Testis (tissue), 3 donors: ENCODE measurements around the gene CADPS. TPM values are rescaled to one million over a fixed set of nuclear protein-coding genes. Genes with fewer than 3 reads are reported as not detected.

Experiments
- DNase-seq: peaks from one replicate; pipeline ENCODE4 v3.0.0-alpha.2; 2019
- H3K27ac ChIP-seq, 2 donors: fragments of 200-600 bp; sonication (generic); one replicate each; pipeline ENCODE4 v1.5.1; 2019
- H3K27me3 ChIP-seq: fragments of 200-600 bp; sonication (generic); one replicate; pipeline ENCODE4 v1.5.1; 2019
- H3K36me3 ChIP-seq: fragments of 200-600 bp; sonication (generic); one replicate; pipeline ENCODE4 v1.5.1; 2017; ENCODE audit warnings: low read depth; ENCODE audit errors: missing control alignments
- H3K4me1 ChIP-seq: fragments of 200-600 bp; sonication (generic); one replicate; pipeline ENCODE4 v1.5.1; 2019
- H3K4me3 ChIP-seq, 2 donors: fragments of 200-600 bp; sonication (generic); one replicate each; pipeline ENCODE4 v1.5.1; 2017 to 2019
- H3K9me3 ChIP-seq: fragments of 200-600 bp; sonication (generic); one replicate; pipeline ENCODE4 v1.5.1; 2017
- CTCF ChIP-seq, 3 experiments: fragments of 450-650 bp in 2 of 3; fragments of 200-600 bp in 1 of 3; sonication (generic) in 1 of 3; IDR thresholded peaks; one replicate each; pipeline ENCODE4 v1.5.1; 2016 to 2019; ENCODE audit warnings: antibody characterized with exemption in 3 of 3, mild to moderate bottlenecking in 2 of 3, moderate library complexity in 1 of 3
- POLR2A ChIP-seq: fragments of 450-650 bp; IDR thresholded peaks from one replicate; pipeline ENCODE4 v1.6.1; 2017; ENCODE audit warnings: antibody characterized with exemption, mild to moderate bottlenecking, moderate library complexity
- WGBS, 2 donors: methylation state at CpG; one replicate each; pipeline ENCODE4 v1.1.5; 2018; 5-methylcytosine and 5-hydroxymethylcytosine counted together
- intact Hi-C: fragments of 100-400 bp; cut with DNase I; formaldehyde crosslinking; loops from one replicate; pipeline ENCODE4 v1.15.1; 2023; ENCODE audit warnings: low total_unique reads
- polyA plus RNA-seq: library from polyadenylated mRNA; stranded (reverse); fragments of 350-450 nt; fragmentation: Illumina TruSeq; extraction: RNeasy Lipid Tissue Mini Kit (QIAGEN cat#74804); gene quantifications from one replicate; pipeline ENCODE4 v1.2.3, GENCODE V29; 2014; ENCODE audit warnings: low read depth, low replicate concordance; ENCODE audit not compliant: insufficient read depth
- total RNA-seq, 2 donors: library from RNA; depleted of rRNA; stranded (reverse); fragments of >200 nt; gene quantifications; one replicate each; pipeline ENCODE4 v1.2.3, GENCODE V29; 2016

Gene CADPS
- total and polyA plus RNA-seq, 3 donors from 2014 or later, result 8.6 to 56.4 (median 21.6) TPM

GRCh38 chr3:62898530-62899496 lies 23.6 kb upstream of the CADPS start:
- DNase-seq, result no peak
- Histone ChIP-seq H3K4me1 (no peaks in the 10 kb centered on the region), H3K36me3 (no peaks in the 10 kb centered on the region), H3K9me3 (no peaks in the 10 kb centered on the region), H3K27me3 (no peaks in the 10 kb centered on the region), H3K27ac (no peak overlapping the region), H3K4me3 (no peak overlapping the region)
- 63 to 68% methylated on average over 2 of the region's 2 CpGs for WGBS, 2 donors
- intact Hi-C loops, result no loop called here
- TF ChIP-seq CTCF (IDR thresholded peaks at IDR 0.05), result no peak

DNA sequence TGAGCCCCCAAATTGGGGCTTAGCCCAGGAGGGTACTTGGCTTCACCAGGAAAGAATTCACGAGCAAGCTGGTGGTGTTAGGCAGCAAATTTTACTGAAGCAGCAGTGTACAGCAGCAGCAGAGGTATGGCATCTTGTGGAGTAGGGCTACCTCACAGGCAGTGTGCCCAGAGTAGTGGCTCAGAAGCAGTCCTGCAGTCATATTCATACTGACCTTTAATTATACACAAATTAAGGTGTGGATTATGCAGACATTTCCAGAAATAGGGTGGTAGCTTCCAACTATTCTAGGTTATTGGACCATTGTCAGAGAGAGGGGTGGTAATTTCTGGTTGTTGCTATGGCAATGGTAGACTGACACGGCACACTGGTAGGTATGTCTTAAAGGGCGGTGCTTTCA lies 20.7 kb upstream of the CADPS start:
- H3K4me1 ChIP-seq, result no peaks in the 10 kb centered on the region
- H3K36me3 ChIP-seq, result no peaks in the 10 kb centered on the region
- no peak overlapping the region for H3K4me3 ChIP-seq
- no peak overlapping the region for H3K27ac ChIP-seq
- no peak for DNase-seq
- intact Hi-C loops, result no loop called here
- 90 to 92% methylated on average over 3 of the region's 3 CpGs for WGBS, 2 donors
- H3K9me3 ChIP-seq, result no peaks in the 10 kb centered on the region
- H3K27me3 ChIP-seq, result no peaks in the 10 kb centered on the region
- TF ChIP-seq POLR2A (no peak), CTCF (IDR thresholded peaks at IDR 0.05) (no peak)

DNA sequence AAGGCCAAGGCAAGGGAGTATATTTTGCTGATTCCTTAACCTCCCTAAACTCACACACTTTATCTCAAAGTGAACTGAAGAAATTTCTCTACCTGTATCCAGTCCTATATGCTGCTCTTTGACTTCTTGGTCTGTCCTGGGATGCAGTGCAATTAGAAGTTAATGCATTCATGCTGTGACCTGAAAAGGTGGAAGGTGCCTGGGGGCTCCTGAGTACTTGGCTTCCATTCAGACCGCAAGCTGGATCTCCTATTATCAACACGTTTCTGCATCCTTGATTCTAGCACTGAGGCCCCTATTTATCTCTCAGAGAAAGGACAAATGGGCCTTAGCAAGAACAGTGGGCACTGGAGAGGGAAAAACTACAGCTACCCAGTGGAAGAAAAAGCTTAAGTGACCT lies 17.7 kb upstream of the CADPS start:
- H3K9me3 ChIP-seq, result no peaks in the 10 kb centered on the region
- DNase-seq, result no peak
- TF ChIP-seq CTCF (IDR thresholded peaks at IDR 0.05), result no peak
- TF ChIP-seq POLR2A, result no peak
- H3K27me3 ChIP-seq, result no peaks in the 10 kb centered on the region
- H3K4me3 ChIP-seq, result no peak overlapping the region
- 68 to 71% methylated on average over 2 of the region's 2 CpGs for WGBS, 2 donors
- intact Hi-C loops, result no loop called here
- H3K27ac ChIP-seq, result no peak overlapping the region
- H3K4me1 ChIP-seq, result no peaks in the 10 kb centered on the region
- no peaks in the 10 kb centered on the region for H3K36me3 ChIP-seq

GRCh38 chr3:62892045-62892444 lies 16.8 kb upstream of the CADPS start:
- TF ChIP-seq CTCF (IDR thresholded peaks at IDR 0.05) (no peak), POLR2A (no peak)
- intact Hi-C loops, result no loop called here
- H3K4me1 ChIP-seq, result no peaks in the 10 kb centered on the region
- H3K4me3 ChIP-seq, result no peak overlapping the region
- H3K27ac ChIP-seq, result no peak overlapping the region
- no peaks in the 10 kb centered on the region for H3K36me3 ChIP-seq
- H3K27me3 ChIP-seq, result no peaks in the 10 kb centered on the region
- H3K9me3 ChIP-seq, result no peaks in the 10 kb centered on the region
- 53 to 74% methylated on average over 2 of the region's 2 CpGs for WGBS, 2 donors
- DNase-seq, result no peak

DNA sequence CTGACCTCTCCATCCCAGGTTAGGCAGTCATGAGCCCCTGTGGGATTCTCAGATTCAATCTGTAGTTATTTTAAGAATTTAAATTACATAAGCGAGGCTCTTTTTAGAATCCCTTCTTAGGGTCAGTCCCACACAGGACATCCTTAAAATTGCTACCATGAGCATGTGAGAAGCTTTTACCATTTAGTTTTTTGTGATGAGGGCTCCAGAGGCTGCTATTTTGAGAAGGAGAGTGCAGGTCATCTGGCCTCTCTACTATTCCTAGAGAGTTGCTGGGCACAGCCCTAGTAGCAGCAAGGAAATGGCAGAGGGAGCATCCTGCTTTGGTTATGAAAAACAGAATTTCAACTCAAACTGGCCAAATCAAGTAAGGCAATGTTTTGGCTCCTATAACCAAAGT lies 13.6 kb upstream of the CADPS start:
- Histone ChIP-seq H3K36me3 (no peaks in the 10 kb centered on the region), H3K4me1 (no peaks in the 10 kb centered on the region), H3K27ac (no peak overlapping the region), H3K4me3 (no peak overlapping the region), H3K27me3 (no peaks in the 10 kb centered on the region), H3K9me3 (no peaks in the 10 kb centered on the region)
- 57 to 65% methylated on average over 1 of the region's 1 CpG for WGBS, 2 donors
- intact Hi-C loops, result no loop called here
- no peak for DNase-seq
- TF ChIP-seq POLR2A (no peak), CTCF (IDR thresholded peaks at IDR 0.05) (no peak)
